Measurements from ENCODE around the gene CDK6.

- TF ChIP-seq POLR2A (IDR thresholded peaks at IDR 0.05), result no peak
- TF ChIP-seq CTCF (IDR thresholded peaks at IDR 0.05 in 8 of 11, conservative IDR thresholded peaks at IDR 0.05 in 3 of 11), result no peak
These were observed 113.8 kb downstream of the CDK6 start for GRCh38 chr7:92722541-92722940.

Data from spleen (tissue), 7 donors.